ENCODE measurements around the gene PLSCR2.
"Not testable (repeated sequence)": the region's sequence is repeated elsewhere in the genome, so short reads cannot be mapped to it uniquely, and the experiment has no call there.

PLSCR2 gene

DNA sequence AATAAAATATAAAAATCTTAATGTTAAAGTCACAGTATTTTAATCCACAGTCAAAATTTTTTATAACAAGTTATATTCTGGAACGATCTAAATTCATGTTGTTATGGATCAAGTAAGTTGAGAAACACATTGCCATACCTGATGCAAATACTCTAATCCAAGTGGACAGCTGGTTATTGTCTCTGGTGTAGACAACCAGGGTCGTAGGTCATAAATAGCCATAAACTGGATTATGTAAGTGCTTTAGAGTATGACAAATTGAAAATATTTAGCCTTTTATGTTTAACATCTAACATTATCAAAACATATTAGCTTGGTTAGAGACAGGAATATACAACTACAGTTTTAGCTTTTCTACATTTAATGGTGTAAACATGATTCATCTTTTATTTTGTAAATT lies 53.0 kb downstream of the PLSCR2 start:
- DNase-seq (ENCODE audit: low read depth), result no peak

DNA sequence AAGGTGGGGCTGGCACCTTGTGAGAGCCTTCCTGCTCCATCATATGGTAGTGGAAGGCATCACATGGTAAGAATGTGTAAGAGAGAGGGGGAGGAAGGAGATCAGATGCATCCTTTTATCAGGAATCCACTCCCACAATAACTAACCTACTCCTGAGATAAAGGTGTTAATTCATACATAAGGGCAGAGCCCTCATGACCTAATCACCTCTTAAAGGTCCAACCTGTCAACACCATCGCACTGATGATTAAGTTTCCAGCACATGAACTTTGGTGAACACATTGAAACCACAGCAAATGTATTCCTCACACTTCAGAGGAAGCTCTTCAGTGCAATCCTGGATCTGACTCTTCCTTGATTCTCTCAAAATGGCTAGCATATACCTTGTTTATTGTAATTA lies 55.4 kb downstream of the PLSCR2 start:
- no peak for DNase-seq (ENCODE audit: low read depth)

DNA sequence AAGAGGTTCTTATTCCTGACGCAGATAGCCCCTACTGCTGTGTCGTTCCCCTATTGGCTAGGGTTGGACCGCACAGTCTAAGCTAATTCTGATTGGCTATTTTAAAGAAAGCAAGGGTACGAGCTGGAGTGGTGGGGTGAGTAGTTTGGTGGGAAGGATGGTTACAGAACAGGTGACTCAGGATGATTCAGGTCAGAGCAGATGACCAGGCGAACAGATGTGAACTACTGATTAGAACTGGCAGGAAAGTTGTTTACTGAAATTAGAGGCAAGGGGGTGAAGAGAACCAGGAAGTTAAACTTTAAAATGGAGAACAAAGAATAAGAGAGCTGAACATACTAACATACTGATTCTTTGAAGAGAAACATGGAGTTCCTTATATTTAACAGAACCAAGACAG lies 56.6 kb downstream of the PLSCR2 start:
- DNase-seq (ENCODE audit: low read depth), result not testable (repeated sequence)

DNA sequence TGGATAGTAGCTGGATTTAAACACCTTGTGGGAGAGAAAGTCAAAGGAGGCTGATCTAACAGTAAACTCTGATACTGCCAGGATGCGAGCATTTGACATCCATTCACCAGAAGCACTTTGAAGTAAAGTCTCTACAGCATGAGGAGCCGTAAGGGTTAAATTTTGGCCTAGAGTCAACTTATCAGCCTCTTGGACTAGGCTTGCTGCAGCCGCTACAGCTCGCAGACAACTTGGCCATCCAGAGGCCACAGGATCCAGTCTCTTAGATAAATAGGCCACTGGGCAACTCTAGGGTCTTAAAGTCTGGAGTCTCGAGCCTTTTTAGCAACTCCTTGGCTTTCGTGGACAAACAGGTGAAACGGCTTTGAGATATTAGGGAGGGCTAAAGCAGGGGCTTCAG lies 61.4 kb downstream of the PLSCR2 start:
- no peak for DNase-seq (ENCODE audit: low read depth)

DNA sequence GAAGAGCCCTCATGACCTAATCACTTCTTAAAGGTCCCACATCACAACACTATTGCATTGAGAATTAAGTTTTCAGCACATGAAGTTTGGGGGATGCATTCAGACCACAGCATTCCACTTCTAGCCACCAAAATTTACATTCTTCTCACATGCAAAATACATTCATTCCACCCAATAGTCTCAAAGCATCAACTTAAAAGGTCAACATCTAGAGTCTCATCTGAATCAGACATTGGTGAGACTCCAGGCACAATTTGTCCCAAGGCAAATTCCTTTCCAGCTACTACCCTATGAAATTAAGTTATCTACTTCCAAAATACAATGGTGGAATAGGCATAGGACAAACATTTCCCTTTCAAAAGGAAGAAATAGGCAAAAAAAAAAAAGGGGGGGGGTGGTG lies 64.9 kb downstream of the PLSCR2 start:
- DNase-seq (ENCODE audit: low read depth), result no peak

DNA sequence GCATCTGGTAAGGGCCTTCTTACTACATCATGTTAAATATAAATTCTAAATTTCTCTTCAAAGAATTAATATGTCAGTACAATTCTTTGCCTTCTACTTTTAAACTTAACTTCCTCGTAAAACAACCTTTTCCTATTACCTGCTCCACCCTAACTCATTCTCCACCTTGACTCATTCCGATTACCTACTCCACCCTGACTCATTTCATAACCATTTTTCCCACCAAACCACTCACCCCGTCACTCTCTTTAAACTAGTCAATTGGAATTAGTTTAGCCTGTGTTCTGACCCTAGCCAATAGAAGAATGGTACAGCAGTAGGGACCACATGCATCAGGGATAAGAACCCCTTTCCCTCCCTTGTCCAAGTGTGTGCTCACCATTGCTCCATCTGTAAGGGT lies 65.6 kb downstream of the PLSCR2 start:
- DNase-seq (ENCODE audit: low read depth), result no peak

DNA sequence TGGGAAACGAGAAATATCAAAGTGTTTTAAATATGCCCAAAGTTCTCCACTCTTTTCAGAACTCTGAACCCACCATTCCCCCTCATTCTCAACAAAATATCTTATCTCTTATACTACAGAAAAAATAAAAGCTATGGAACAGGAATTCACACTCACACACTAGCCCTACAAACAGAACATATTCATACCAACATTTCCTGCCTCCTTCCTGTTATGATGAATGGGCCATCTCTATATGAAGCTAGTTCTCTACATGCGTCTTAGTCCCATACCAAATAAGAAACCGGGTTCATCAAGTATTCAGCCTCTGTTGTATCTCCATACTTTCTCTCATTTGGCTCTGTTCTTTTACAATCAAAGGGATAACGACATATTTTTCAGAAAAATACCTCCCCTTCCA lies 72.6 kb downstream of the PLSCR2 start:
- no peak for DNase-seq (ENCODE audit: low read depth)

DNA sequence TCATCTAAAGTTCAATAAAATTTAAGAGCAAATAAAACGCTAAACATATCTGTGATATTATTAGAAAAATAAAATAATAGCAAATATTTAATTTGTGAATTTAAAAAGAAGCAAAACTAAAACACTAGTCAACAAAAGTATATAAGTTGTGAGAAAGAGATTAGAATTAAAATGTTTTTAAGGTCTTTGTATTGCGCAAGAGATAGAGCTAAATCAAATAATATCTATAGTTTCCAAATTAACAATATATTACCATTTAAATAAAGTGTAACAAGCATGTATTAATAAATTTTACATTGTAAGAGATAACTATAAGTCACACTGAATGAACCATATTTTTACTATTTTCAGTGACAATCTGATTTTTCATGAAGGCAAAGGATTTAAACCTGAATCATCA lies 74.2 kb downstream of the PLSCR2 start:
- DNase-seq (ENCODE audit: low read depth), result no peak

DNA sequence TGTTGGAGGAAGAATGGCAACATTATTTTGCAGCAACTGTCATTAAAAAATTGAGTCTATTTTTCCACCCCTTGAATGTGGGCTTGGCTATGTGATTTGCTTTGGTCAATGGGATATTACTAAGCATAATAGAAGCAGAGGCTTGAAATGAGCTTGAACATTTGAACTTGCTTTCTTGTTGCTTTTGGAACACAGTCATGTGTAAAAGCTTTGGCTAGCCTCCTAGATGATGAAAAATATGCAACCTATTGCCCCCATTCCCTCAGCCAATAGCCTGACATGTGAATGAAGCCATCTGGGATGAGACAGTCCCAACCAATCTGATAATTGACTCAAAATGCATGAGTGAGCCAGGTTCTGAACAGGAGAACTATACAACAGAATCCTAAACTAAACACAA lies 78.4 kb downstream of the PLSCR2 start:
- DNase-seq (ENCODE audit: low read depth), result peak; percentile 94

DNA sequence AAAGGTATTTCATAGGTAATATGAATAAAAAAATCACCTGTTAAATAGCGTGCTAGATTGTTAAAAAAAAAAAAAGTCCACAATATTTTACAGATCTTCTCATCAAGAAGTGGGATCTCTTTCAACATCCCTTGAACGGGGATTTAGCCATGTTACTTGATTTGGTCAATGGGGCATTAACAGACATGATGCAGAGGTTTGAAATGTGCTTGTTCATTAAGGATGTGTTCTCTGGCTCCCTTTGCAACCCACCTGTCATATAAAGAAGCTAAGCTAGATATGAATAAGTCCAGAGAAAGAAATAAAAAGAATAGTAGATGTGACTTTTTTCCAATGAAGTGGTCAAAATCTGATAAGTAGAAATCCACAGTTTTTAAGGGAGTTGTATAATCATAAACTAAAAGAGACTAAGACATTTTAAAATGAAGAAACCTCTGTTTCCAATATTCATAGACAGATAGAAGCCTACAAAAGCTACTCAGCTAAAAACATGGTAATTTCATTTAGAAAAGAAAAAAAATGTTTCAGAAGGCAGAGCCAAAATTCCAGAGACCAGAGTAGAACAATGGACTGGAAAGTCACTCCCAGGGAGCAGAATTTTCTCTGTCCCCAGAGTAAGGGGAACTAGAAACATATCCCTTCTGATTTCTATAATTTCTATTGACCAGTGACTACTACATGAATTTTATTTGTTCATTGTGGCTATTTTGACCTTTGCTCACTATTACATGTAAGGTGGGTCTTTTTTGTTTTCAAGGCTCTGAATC lies 79.2 kb downstream of the PLSCR2 start:
- DNase-seq (ENCODE audit: low read depth), result no peak

DNA sequence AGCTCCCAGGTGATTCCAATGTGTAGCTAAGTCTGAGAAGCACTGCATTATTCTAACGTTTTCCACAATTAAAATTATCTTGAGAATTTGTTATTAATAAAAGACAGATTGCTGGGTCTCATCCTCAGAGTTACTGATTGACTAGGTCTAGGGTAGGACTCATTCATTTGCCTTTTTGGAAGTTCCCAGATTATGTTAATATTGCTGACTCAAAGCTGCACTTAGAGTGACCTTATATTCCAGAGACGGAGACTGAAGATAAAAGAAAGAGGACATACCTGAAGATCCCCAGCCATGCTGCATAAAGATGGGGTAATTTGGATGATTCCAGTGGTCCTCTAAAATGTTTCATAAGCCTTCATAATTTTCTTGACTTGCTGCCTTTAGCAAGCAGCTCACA lies 81.8 kb downstream of the PLSCR2 start:
- no peak for DNase-seq (ENCODE audit: low read depth)

DNA sequence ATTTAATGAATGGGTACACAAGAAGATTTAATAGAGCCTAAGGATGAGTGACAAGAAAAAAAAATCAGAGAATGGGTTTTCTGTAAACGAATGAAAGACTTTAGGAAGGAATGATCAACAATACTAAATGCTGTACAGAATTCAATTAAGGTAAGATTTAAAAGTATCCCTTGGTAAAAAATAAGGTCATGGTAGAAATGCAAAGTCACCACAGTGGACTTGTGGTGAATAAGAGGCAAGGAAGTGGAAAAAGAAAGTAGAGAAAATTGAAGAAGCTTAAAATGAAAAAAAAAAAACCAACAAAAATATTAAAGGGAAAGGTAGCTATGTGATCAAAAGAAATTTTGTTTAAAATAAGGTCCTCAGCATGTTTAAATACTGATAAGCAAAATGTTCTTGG lies 82.4 kb downstream of the PLSCR2 start:
- no peak for DNase-seq (ENCODE audit: low read depth)

DNA sequence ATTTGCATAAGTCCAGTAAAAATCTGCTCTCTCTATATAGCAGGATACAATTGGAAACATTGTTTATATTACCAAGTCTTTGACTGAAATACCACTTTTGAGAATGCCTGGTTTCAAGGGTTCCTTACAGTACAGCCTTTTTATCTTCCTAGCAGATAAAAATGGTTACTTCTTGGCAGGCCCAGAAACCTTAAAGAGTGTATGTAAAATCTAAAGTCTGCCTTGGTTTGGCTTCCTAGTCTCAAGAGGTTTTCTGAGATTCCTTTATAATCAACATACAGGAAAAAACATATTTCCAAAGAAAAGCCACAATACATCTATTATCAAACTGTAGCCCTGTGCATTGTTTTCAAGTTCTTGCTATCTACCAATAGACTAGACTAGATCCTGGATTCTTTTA lies 84.6 kb downstream of the PLSCR2 start:
- DNase-seq (ENCODE audit: low read depth), result no peak

All from stromal cell of bone marrow (primary cell).